Measurements from ENCODE around the gene RCL1. TPM values are rescaled to one million over a fixed set of nuclear protein-coding genes. Genes with fewer than 3 reads are reported as not detected.
A peak's percentile ranks its signal among the peaks of the same experiment; 100 is the strongest.

RCL1 gene
- total and polyA plus RNA-seq, 7 donors = 8.9 to 29.5 (median 16.0) TPM

DNA sequence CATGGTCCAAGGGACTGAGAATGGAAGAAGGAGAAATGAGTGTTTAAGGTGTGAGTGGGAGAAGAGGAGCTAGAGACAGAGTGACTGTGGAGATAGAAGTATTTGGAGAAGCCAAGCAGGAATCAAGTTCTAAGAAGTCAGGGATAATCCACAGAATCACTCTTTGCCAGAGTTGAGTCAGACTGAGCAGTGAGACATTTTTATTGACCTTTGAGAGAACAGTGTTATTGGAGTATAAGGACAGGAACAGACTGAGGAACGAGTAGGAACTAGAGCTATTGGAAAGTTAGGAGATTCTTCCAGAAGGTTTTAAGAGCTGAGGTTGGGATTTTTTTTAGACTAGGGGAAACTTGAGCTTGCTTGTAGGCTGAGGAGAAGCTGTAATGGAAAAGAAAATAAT lies 37.2 kb downstream of the RCL1 start:
- intact Hi-C loops (cut with DNase I) = no loop called here
- ATAC-seq = no peak

DNA sequence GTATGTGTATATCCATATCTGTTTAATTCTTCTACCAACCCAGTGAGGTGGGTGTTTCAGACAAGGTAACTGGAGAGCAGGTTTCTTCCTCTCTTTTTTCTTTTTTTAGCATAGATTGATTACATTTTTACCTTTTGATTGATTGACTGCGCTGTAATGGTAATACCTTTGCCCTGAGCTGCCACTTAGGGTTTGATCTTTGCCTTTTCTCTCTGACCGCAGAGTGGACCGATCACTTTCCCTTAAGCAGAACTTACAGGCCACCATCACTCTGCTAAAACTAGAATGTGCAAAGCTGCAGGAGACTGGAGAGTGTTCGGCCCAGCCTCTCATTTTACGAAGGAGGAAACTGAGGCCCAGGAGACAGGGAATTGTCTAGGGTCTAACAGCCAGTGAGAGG lies 38.0 kb downstream of the RCL1 start:
- H3K27ac ChIP-seq = peak overlapping the region; percentile 68
- no peak overlapping the region for H3K4me3 ChIP-seq
- peaks cover 61% of the 10 kb centered on the region for H3K4me1 ChIP-seq
- H3K27me3 ChIP-seq (ENCODE audit: insufficient read depth in 3 of 3, low read length in 2 of 3) = no peaks in the 10 kb centered on the region
- no peak for ATAC-seq
- no peak for DNase-seq
- H3K36me3 ChIP-seq (ENCODE audit: insufficient read depth in 1 of 2, low read depth in 1 of 2) = no peaks in the 10 kb centered on the region
- WGBS, 3 donors = 76 to 87% (median 76%) methylated on average over 5 of the region's 5 CpGs
- no peaks in the 10 kb centered on the region for H3K9me3 ChIP-seq
- TF ChIP-seq, protein P1, sequence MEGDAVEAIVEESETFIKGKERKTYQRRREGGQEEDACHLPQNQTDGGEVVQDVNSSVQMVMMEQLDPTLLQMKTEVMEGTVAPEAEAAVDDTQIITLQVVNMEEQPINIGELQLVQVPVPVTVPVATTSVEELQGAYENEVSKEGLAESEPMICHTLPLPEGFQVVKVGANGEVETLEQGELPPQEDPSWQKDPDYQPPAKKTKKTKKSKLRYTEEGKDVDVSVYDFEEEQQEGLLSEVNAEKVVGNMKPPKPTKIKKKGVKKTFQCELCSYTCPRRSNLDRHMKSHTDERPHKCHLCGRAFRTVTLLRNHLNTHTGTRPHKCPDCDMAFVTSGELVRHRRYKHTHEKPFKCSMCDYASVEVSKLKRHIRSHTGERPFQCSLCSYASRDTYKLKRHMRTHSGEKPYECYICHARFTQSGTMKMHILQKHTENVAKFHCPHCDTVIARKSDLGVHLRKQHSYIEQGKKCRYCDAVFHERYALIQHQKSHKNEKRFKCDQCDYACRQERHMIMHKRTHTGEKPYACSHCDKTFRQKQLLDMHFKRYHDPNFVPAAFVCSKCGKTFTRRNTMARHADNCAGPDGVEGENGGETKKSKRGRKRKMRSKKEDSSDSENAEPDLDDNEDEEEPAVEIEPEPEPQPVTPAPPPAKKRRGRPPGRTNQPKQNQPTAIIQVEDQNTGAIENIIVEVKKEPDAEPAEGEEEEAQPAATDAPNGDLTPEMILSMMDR (IDR thresholded peaks at IDR 0.05) = no peak
- intact Hi-C loops (cut with DNase I) = no loop called here

More for the DNA sequence above, 37.2 kb downstream of the RCL1 start:
- no peak overlapping the region for H3K4me3 ChIP-seq
- WGBS, 3 donors = 22 to 54% (median 33%) methylated on average over 1 of the region's 1 CpG
- H3K27ac ChIP-seq = peak overlapping the region; percentile 68
- no peaks in the 10 kb centered on the region for H3K27me3 ChIP-seq (ENCODE audit: insufficient read depth in 3 of 3, low read length in 2 of 3)
- TF ChIP-seq, protein P1 (IDR thresholded peaks at IDR 0.05) = no peak
- H3K9me3 ChIP-seq = no peaks in the 10 kb centered on the region
- no peak for DNase-seq
- H3K36me3 ChIP-seq (ENCODE audit: insufficient read depth in 1 of 2, low read depth in 1 of 2) = no peaks in the 10 kb centered on the region
- peaks cover 61% of the 10 kb centered on the region for H3K4me1 ChIP-seq

DNA sequence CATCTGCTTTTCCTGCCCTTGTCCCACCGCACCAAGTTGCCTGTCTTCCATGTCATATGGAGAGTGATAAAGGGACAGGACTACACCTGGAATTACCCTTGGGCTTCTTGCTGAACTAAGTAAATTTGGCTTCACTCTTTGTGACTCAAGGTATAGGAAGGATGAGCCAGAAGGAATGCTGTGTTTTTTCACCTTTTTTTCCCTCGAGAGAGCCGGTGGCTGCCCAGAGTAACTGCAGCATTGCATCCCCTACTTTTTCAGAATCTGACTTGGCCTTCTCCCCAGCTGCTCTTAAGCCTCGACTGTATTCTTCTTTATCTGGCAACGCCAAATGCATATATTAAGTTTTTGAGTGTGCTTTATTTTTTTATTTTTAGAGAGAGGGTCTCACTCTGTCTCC lies 38.4 kb downstream of the RCL1 start:
- 82 to 91% (median 84%) methylated on average over 5 of the region's 5 CpGs for WGBS, 3 donors
- DNase-seq (no peak), ATAC-seq (no peak)
- Histone ChIP-seq H3K36me3 (ENCODE audit: insufficient read depth in 1 of 2, low read depth in 1 of 2) (no peaks in the 10 kb centered on the region), H3K27me3 (ENCODE audit: insufficient read depth in 3 of 3, low read length in 2 of 3) (no peaks in the 10 kb centered on the region), H3K27ac (peak overlapping the region; percentile 71), H3K4me1 (peaks cover 63% of the 10 kb centered on the region), H3K4me3 (no peak overlapping the region), H3K9me3 (no peaks in the 10 kb centered on the region)
- TF ChIP-seq, protein P1 (IDR thresholded peaks at IDR 0.05) = no peak
- intact Hi-C loops (cut with DNase I) = no loop called here

DNA sequence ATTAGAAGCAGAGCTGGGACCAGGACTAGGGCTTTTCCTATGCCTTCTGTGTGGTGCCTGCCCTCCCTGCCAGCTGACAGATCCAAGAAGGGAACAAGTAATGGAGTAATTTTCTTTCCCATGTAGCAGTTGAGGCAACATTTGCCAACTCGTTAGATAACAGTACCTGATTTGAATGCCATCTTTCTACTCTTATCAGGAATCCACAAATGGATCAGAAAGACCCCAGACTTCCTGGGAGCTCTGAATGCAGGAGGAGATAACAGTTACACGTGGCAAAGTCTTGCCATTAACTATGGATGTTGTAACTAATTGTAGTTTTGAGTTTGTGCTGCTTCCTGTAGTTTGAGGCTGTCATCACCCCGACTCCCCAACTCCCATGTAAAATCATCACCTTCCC lies 39.2 kb downstream of the RCL1 start:
- DNase-seq = no peak
- H3K27ac ChIP-seq = peak overlapping the region; percentile 71

More for the DNA sequence above, 39.2 kb downstream of the RCL1 start:
- intact Hi-C loops (cut with DNase I) = no loop called here
- Histone ChIP-seq H3K27me3 (ENCODE audit: insufficient read depth in 3 of 3, low read length in 2 of 3) (no peaks in the 10 kb centered on the region), H3K4me3 (no peak overlapping the region), H3K36me3 (ENCODE audit: insufficient read depth in 1 of 2, low read depth in 1 of 2) (no peaks in the 10 kb centered on the region), H3K9me3 (no peaks in the 10 kb centered on the region), H3K4me1 (peaks cover 61% of the 10 kb centered on the region)
- no peak for ATAC-seq
- TF ChIP-seq, protein P1 (IDR thresholded peaks at IDR 0.05) = no peak
- 92 to 93% (median 93%) methylated on average over 3 of the region's 3 CpGs for WGBS, 3 donors

Measured in psoas muscle (tissue), 8 donors.